HepG2 (cell line): Measurements from ENCODE around the gene OR4D5. TPM values are rescaled to one million over a fixed set of nuclear protein-coding genes. Genes with fewer than 3 reads are reported as not detected.

Experiments
- ATAC-seq: fragments of 200-7000 bp; cut with Tn5 transposase; 3 replicates; pipeline ENCODE4 v1.9.1; 2020; ENCODE audit warnings: mild to moderate bottlenecking, moderate library complexity
- BruUV-seq: library from RNA; stranded (reverse); fragments of 400-500 nt; replicated peaks from 2 replicates; lab custom pipeline; 2021; lab: Mats Ljungman, UMichigan
- CTCF ChIA-PET: fragments of 300-600 bp; formaldehyde crosslinking; extraction: SDS; loops from one replicate; lab custom pipeline; 2021; ENCODE audit warnings: low total read pairs, inconsistent platforms, low intra/inter-chr PET ratio; lab: Yijun Ruan, JAX
- POLR2A ChIA-PET: fragments of 350-600 bp; sonication (Branson Sonifier 250); formaldehyde crosslinking; loops from one replicate; lab custom pipeline; 2020; ENCODE audit warnings: antibody characterized with exemption, inconsistent platforms; lab: Yijun Ruan, JAX
- DNase-seq: peaks from one replicate; pipeline ENCODE4 v3.0.0-alpha.2; 2015; ENCODE audit warnings: low spot score
- FAIRE-seq: peaks from 3 replicates; lab custom pipeline; 2011; peaks lifted over from hg19 to GRCh38; lab: Jason Lieb, UNC
- H2AFZ ChIP-seq: one replicate; pipeline ENCODE4 v1.6.1; 2011; ENCODE audit warnings: low read length, inconsistent platforms
- H3K27ac ChIP-seq: fragments of 300-600 bp; 3 replicates; pipeline ENCODE4 v1.8.0; 2011; ENCODE audit warnings: mixed run types, mild to moderate bottlenecking, mixed read lengths, low read length, inconsistent platforms; ENCODE audit not compliant: insufficient read depth; ENCODE audit errors: extremely low read length
- H3K27me3 ChIP-seq, 2 experiments: fragments of 200-600 bp in 1 of 2; 2 replicates in 1 of 2; 3 replicates in 1 of 2; pipeline versions ENCODE4 v1.6.0 to v1.8.0; 2011; ENCODE audit warnings: low read length in 2 of 2, mild to moderate bottlenecking in 2 of 2, moderate library complexity in 2 of 2, inconsistent platforms in 1 of 2; ENCODE audit not compliant: insufficient read depth in 2 of 2, control insufficient read depth in 1 of 2
- H3K36me3 ChIP-seq, 2 experiments: fragments of 200-600 bp in 1 of 2; replicated peaks in 1 of 2; 2 replicates in 1 of 2; 3 replicates in 1 of 2; pipeline versions ENCODE4 v1.5.1 to v1.8.0; 2011; ENCODE audit warnings: low read length in 2 of 2, inconsistent platforms in 1 of 2; ENCODE audit not compliant: insufficient read depth in 2 of 2, control insufficient read depth in 1 of 2
- H3K4me1 ChIP-seq: 2 replicates; pipeline ENCODE4 v1.5.1; 2012; ENCODE audit warnings: low read length, inconsistent platforms; ENCODE audit not compliant: insufficient read depth
- H3K4me2 ChIP-seq: 2 replicates; pipeline ENCODE4 v1.6.0; 2011; ENCODE audit warnings: low read depth, low read length, inconsistent platforms
- H3K4me3 ChIP-seq, 3 experiments: fragments of 200-600 bp in 1 of 3; sonication (generic), shearing (Covaris generic) in 1 of 3; replicated peaks in 1 of 3; 2 replicates each; pipeline ENCODE4 v1.5.1; 2011 to 2016; ENCODE audit warnings: low read length in 3 of 3, inconsistent platforms in 2 of 3, low read depth in 2 of 3, mild to moderate bottlenecking in 2 of 3, control low read depth in 1 of 3, mixed read lengths in 1 of 3; ENCODE audit not compliant: insufficient read depth in 1 of 3
- H3K79me2 ChIP-seq: one replicate; pipeline ENCODE4 v1.6.1; 2011; ENCODE audit warnings: low read length, inconsistent platforms; ENCODE audit not compliant: insufficient read depth
- H3K9ac ChIP-seq: 2 replicates; pipeline ENCODE4 v1.6.0; 2011; ENCODE audit warnings: mild to moderate bottlenecking, low read depth, low read length, inconsistent platforms; ENCODE audit not compliant: insufficient read depth
- H3K9me3 ChIP-seq: 2 replicates; pipeline ENCODE4 v1.5.1; 2012; ENCODE audit warnings: mild to moderate bottlenecking, low read length
- H4K20me1 ChIP-seq: 2 replicates; pipeline ENCODE4 v1.6.0; 2011; ENCODE audit warnings: inconsistent platforms, mild to moderate bottlenecking, low read length, moderate library complexity; ENCODE audit not compliant: insufficient read depth
- AKAP8 ChIP-seq: sonication (generic); formaldehyde crosslinking; IDR thresholded peaks from 2 replicates; pipeline ENCODE4 v1.5.1; 2020; ENCODE audit warnings: mild to moderate bottlenecking, missing genetic modification reagents
- EEA1 ChIP-seq: sonication (generic); formaldehyde crosslinking; IDR thresholded peaks from 2 replicates; pipeline ENCODE4 v1.5.1; 2020; ENCODE audit warnings: mild to moderate bottlenecking, missing genetic modification reagents, borderline replicate concordance
- FOXA1 ChIP-seq, 2 experiments: fragments of 450-650 bp in 1 of 2; sonication (generic) in 1 of 2; formaldehyde crosslinking in 1 of 2; IDR thresholded peaks; 2 replicates each; pipeline versions ENCODE4 v1.4.0 to v1.6.1; 2016 to 2020; ENCODE audit warnings: missing genetic modification reagents in 1 of 2
- KLF16 ChIP-seq, 2 experiments: sonication (generic) in 1 of 2; formaldehyde crosslinking in 1 of 2; IDR thresholded peaks; 2 replicates each; pipeline versions ENCODE4 v1.6.1 to v1.8.0; 2016 to 2023; ENCODE audit warnings: missing genetic modification reagents in 2 of 2, missing compliant biosample characterization in 1 of 2
- MAFF ChIP-seq: IDR thresholded peaks from 2 replicates; pipeline ENCODE4 v1.6.1; 2011; ENCODE audit warnings: low read depth, low read length, improper control_type of control experiment
- MED13 ChIP-seq: sonication (generic); formaldehyde crosslinking; IDR thresholded peaks from 2 replicates; pipeline ENCODE4 v1.5.0; 2020; ENCODE audit warnings: missing genetic modification reagents
- MED8 ChIP-seq: sonication (generic); formaldehyde crosslinking; IDR thresholded peaks from 2 replicates; pipeline ENCODE4 v1.8.1; 2023; ENCODE audit warnings: mild to moderate bottlenecking, missing genetic modification reagents; ENCODE audit not compliant: insufficient replicate concordance
- PAWR ChIP-seq: sonication (generic); formaldehyde crosslinking; IDR thresholded peaks from 2 replicates; pipeline ENCODE4 v1.4.0; 2020; ENCODE audit warnings: missing genetic modification reagents, mild to moderate bottlenecking, borderline replicate concordance
- PCBP1 ChIP-seq: fragments of 200-400 bp; formaldehyde crosslinking; IDR thresholded peaks from 2 replicates; pipeline ENCODE4 v1.6.1; 2017; ENCODE audit warnings: mild to moderate bottlenecking, low read depth, low read length, borderline replicate concordance
- PHF8 ChIP-seq: sonication (generic); formaldehyde crosslinking; IDR thresholded peaks from 2 replicates; pipeline ENCODE4 v1.5.0; 2020; ENCODE audit warnings: missing genetic modification reagents
- RAD21 ChIP-seq: fragments of 450-650 bp; formaldehyde crosslinking; IDR thresholded peaks from 2 replicates; pipeline ENCODE4 v1.5.0; 2020; ENCODE audit warnings: mild to moderate bottlenecking
- SP5 ChIP-seq: IDR thresholded peaks from 2 replicates; pipeline ENCODE4 v1.6.1; 2016; ENCODE audit warnings: low read depth, borderline replicate concordance
- TBX2 ChIP-seq: sonication (generic); formaldehyde crosslinking; IDR thresholded peaks from 2 replicates; pipeline ENCODE4 v1.5.0; 2020; ENCODE audit warnings: missing genetic modification reagents, mild to moderate bottlenecking, borderline replicate concordance
- TP53 ChIP-seq: sonication (generic); formaldehyde crosslinking; conservative IDR thresholded peaks from 2 replicates; pipeline ENCODE4 v1.4.0; 2020; ENCODE audit warnings: missing genetic modification reagents
- XBP1 ChIP-seq: sonication (generic); formaldehyde crosslinking; IDR thresholded peaks from 2 replicates; pipeline ENCODE4 v1.5.0; 2020; ENCODE audit warnings: missing genetic modification reagents
- ZNF569 ChIP-seq: sonication (generic); formaldehyde crosslinking; IDR thresholded peaks from 2 replicates; pipeline ENCODE4 v1.5.0; 2020; ENCODE audit warnings: mild to moderate bottlenecking, missing genetic modification reagents, moderate library complexity, borderline replicate concordance
- ZNF749 ChIP-seq: sonication (generic); formaldehyde crosslinking; IDR thresholded peaks from 2 replicates; pipeline ENCODE4 v1.8.0; 2022; ENCODE audit warnings: mild to moderate bottlenecking, missing genetic modification reagents, moderate library complexity, borderline replicate concordance
- ZNF766 ChIP-seq: sonication (generic); formaldehyde crosslinking; IDR thresholded peaks from 2 replicates; pipeline ENCODE4 v1.5.0; 2020; ENCODE audit warnings: missing genetic modification reagents, borderline replicate concordance
- ZNF777 ChIP-seq: sonication (generic); formaldehyde crosslinking; IDR thresholded peaks from 2 replicates; pipeline ENCODE4 v1.4.0; 2020; ENCODE audit warnings: missing genetic modification reagents
- ZSCAN31 ChIP-seq: sonication (generic); formaldehyde crosslinking; IDR thresholded peaks from 2 replicates; pipeline ENCODE4 v1.5.0; 2020; ENCODE audit warnings: low read depth, mild to moderate bottlenecking, missing genetic modification reagents
- WGBS: methylation state at CpG from one replicate; pipeline ENCODE4 v1.1.6; 2017; ENCODE audit warnings: low lambda C conversion rate; 5-methylcytosine and 5-hydroxymethylcytosine counted together
- in situ Hi-C: cut with HindIII; loops from 2 replicates; pipeline ENCODE4 v1.10.0; 2017; ENCODE audit warnings: low pct_unique_long_range_greater_than_20kb; ENCODE audit not compliant: extremely low pct_ligation_motif_present
- intact Hi-C: fragments of 100-400 bp; cut with micrococcal nuclease; formaldehyde crosslinking; loops from one replicate; pipeline ENCODE4 v1.10.0; 2022; ENCODE audit not compliant: unreplicated experiment
- polyA plus RNA-seq, 8 experiments: library from polyadenylated mRNA; depleted of rRNA in 3 of 8; stranded (reverse) in 7 of 8; unstranded in 1 of 8; fragments of >200 nt; fragmentation: Illumina TruSeq in 4 of 8; extraction: Trizol in 4 of 8; gene quantifications; 2 replicates each; pipeline versions ENCODE4 v1.2.1 to v1.2.3, GENCODE V29; 2011 to 2016; ENCODE audit warnings: low read depth in 4 of 8, missing spikeins in 1 of 8, mixed read lengths in 1 of 8; ENCODE audit not compliant: insufficient read depth in 1 of 8
- total RNA-seq, 5 experiments: library from RNA; depleted of rRNA; stranded (reverse); fragments of >200 nt; fragmentation: Illumina TruSeq; extraction: Trizol; gene quantifications; 2 replicates each; pipeline ENCODE4 v1.2.3, GENCODE V29; 2016; ENCODE audit warnings: low read depth in 1 of 5
- TF ChIP-seq, protein P1 (sequence below): sonication (generic); formaldehyde crosslinking; IDR thresholded peaks from 2 replicates; pipeline ENCODE4 v1.4.0; 2020; ENCODE audit warnings: missing genetic modification reagents, mild to moderate bottlenecking, borderline replicate concordance
- TF ChIP-seq, protein P2 (sequence below): fragments of 450-650 bp; IDR thresholded peaks from 2 replicates; pipeline ENCODE4 v1.6.1; 2017

OR4D5 gene
- total and polyA plus RNA-seq, 2 of the 13 experiments (the other 11 are each of a cell fraction or from before 2014, with no cell fraction given), result not detected

DNA sequence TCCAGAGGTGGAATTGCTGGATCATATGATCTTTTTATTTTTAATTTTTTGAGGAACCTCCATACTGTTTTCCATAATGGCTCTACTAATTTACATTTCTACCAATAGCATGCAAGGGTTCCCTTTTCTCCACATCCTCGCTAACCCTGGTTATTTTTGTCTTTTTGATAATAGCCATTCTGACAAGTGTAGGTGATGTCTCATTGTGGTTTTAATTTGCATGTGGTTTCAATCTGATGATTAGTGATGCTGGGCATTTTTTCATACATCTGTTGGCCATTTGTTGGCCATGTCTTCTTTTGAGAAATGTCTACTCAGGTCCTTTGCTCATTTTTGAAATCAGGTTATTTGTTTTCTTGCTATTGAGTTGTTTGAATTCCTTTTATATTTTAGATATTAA, 15.4 kb upstream of the OR4D5 start:
- no TSS peak for BruUV-seq
- intact Hi-C loops, result no loop called here

DNA sequence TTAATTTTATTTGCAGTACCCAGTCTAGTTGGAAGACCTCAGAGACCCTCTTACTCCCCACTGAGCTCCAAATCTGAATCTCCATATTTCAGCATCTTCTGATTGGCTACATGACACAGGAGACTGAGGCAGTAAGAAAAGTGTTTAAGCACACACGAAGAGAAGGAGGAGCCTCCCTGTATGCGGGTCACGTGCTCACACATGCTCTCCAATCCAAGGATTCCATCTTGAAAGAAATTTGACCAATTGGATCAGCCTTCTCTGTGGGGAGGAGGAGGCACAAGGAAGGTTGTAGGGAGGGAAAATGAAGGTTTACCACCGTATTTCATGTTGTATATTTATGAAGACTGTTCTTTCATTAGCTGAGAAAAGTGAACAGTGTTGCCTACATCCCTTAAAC, 3.0 kb downstream of the OR4D5 start:
- ATAC-seq (no peak), DNase-seq (no peak), FAIRE-seq (no peak)
- 0% methylated on average over 4 of the region's 4 CpGs for WGBS
- no peaks in the 10 kb centered on the region for H3K27me3 ChIP-seq
- BruUV-seq, result no TSS peak
- intact Hi-C loops (no loop called here), in situ Hi-C loops (no loop called here)
- H3K4me3 ChIP-seq, result no peak overlapping the region
- no peaks in the 10 kb centered on the region for H3K4me1 ChIP-seq
- peaks cover 25% of the 10 kb centered on the region for H3K9me3 ChIP-seq
- ChIA-PET CTCF (no interaction called here), POLR2A (no interaction called here)
- no peak overlapping the region for H3K27ac ChIP-seq
- no peaks in the 10 kb centered on the region for H3K79me2 ChIP-seq
- H3K4me2 ChIP-seq, result no peak overlapping the region
- H4K20me1 ChIP-seq, result no peaks in the 10 kb centered on the region
- H3K9ac ChIP-seq, result no peak overlapping the region
- H2AFZ ChIP-seq, result no peak overlapping the region
- H3K36me3 ChIP-seq, result no peaks in the 10 kb centered on the region
- TF ChIP-seq ZNF569 (CRISPR knock-in tag) (no peak), RAD21 (no peak), EEA1 (CRISPR knock-in tag) (no peak), SP5 (no peak), TP53 (CRISPR knock-in tag) (no peak), ZNF777 (CRISPR knock-in tag) (no peak), FOXA1 (IDR thresholded peaks at IDR 0.05) (no peak), FOXA1 (CRISPR knock-in tag; IDR thresholded peaks at IDR 0.05) (no peak), TBX2 (CRISPR knock-in tag) (no peak), ZNF766 (CRISPR knock-in tag) (no peak)
- TF ChIP-seq, protein P1, sequence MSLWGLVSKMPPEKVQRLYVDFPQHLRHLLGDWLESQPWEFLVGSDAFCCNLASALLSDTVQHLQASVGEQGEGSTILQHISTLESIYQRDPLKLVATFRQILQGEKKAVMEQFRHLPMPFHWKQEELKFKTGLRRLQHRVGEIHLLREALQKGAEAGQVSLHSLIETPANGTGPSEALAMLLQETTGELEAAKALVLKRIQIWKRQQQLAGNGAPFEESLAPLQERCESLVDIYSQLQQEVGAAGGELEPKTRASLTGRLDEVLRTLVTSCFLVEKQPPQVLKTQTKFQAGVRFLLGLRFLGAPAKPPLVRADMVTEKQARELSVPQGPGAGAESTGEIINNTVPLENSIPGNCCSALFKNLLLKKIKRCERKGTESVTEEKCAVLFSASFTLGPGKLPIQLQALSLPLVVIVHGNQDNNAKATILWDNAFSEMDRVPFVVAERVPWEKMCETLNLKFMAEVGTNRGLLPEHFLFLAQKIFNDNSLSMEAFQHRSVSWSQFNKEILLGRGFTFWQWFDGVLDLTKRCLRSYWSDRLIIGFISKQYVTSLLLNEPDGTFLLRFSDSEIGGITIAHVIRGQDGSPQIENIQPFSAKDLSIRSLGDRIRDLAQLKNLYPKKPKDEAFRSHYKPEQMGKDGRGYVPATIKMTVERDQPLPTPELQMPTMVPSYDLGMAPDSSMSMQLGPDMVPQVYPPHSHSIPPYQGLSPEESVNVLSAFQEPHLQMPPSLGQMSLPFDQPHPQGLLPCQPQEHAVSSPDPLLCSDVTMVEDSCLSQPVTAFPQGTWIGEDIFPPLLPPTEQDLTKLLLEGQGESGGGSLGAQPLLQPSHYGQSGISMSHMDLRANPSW, result no peak

More for the DNA sequence above, 15.4 kb upstream of the OR4D5 start:
- ChIA-PET CTCF (no interaction called here), POLR2A (no interaction called here)
- H3K27ac ChIP-seq, result no peak overlapping the region
- ATAC-seq (no peak), FAIRE-seq (no peak), DNase-seq (no peak)
- WGBS, result 3% methylated on average over 1 of the region's 1 CpG
- H4K20me1 ChIP-seq, result no peaks in the 10 kb centered on the region
- no peaks in the 10 kb centered on the region for H3K79me2 ChIP-seq
- H3K9ac ChIP-seq, result no peak overlapping the region
- no peaks in the 10 kb centered on the region for H3K4me1 ChIP-seq
- no peak overlapping the region for H2AFZ ChIP-seq
- H3K4me3 ChIP-seq, result no peak overlapping the region
- peaks cover 3% of the 10 kb centered on the region; the same call in 1 of the 2 replicates for H3K9me3 ChIP-seq
- no peaks in the 10 kb centered on the region for H3K27me3 ChIP-seq
- H3K36me3 ChIP-seq, result no peaks in the 10 kb centered on the region
- TF ChIP-seq MAFF (no peak), TP53 (CRISPR knock-in tag) (no peak), PAWR (CRISPR knock-in tag) (no peak), XBP1 (no peak), MED8 (CRISPR knock-in tag) (no peak), ZNF749 (CRISPR knock-in tag) (no peak), PCBP1 (no peak), KLF16 (CRISPR knock-in tag; IDR thresholded peaks at IDR 0.05) (no peak), ZSCAN31 (CRISPR knock-in tag) (no peak), PHF8 (CRISPR knock-in tag) (no peak), MED13 (CRISPR knock-in tag) (no peak), AKAP8 (CRISPR knock-in tag) (no peak)
- TF ChIP-seq, protein P2, sequence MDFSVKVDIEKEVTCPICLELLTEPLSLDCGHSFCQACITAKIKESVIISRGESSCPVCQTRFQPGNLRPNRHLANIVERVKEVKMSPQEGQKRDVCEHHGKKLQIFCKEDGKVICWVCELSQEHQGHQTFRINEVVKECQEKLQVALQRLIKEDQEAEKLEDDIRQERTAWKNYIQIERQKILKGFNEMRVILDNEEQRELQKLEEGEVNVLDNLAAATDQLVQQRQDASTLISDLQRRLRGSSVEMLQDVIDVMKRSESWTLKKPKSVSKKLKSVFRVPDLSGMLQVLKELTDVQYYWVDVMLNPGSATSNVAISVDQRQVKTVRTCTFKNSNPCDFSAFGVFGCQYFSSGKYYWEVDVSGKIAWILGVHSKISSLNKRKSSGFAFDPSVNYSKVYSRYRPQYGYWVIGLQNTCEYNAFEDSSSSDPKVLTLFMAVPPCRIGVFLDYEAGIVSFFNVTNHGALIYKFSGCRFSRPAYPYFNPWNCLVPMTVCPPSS, result no peak
- no peak overlapping the region for H3K4me2 ChIP-seq
- in situ Hi-C loops, result no loop called here
